Liver (tissue), 9 donors: Measurements from ENCODE around the gene SFXN3. TPM values are rescaled to one million over a fixed set of nuclear protein-coding genes. Genes with fewer than 3 reads are reported as not detected.
A peak's percentile ranks its signal among the peaks of the same experiment; 100 is the strongest.

Experiments used
- DNase-seq: peaks from one replicate; pipeline ENCODE4 v3.0.0-alpha.2; 2017; ENCODE audit warnings: low spot score
- H3K27ac ChIP-seq, 2 donors: one replicate each; pipeline ENCODE4 v1.7.0; 2013; ENCODE audit warnings: inconsistent platforms in 2 of 2, low read length in 2 of 2, control low read depth in 1 of 2, low read depth in 1 of 2, mild to moderate bottlenecking in 1 of 2
- H3K27me3 ChIP-seq, 4 donors: one replicate each; pipeline versions ENCODE4 v1.6.1 to v1.7.0; 2013; ENCODE audit warnings: low read length in 3 of 4, inconsistent platforms in 1 of 4, mild to moderate bottlenecking in 1 of 4, moderate library complexity in 1 of 4; ENCODE audit not compliant: control insufficient read depth in 4 of 4, insufficient read depth in 4 of 4
- H3K36me3 ChIP-seq, 4 donors: one replicate each; pipeline versions ENCODE4 v1.6.1 to v1.7.0; 2013; ENCODE audit warnings: low read length in 3 of 4, mild to moderate bottlenecking in 3 of 4, low read depth in 1 of 4, moderate library complexity in 1 of 4; ENCODE audit not compliant: control insufficient read depth in 4 of 4, insufficient read depth in 3 of 4
- H3K4me1 ChIP-seq, 4 donors: one replicate each; pipeline versions ENCODE4 v1.6.1 to v1.7.0; 2013; ENCODE audit warnings: low read length in 3 of 4, mild to moderate bottlenecking in 3 of 4, moderate library complexity in 1 of 4; ENCODE audit not compliant: control insufficient read depth in 4 of 4, insufficient read depth in 4 of 4
- H3K4me3 ChIP-seq, 3 donors: one replicate each; pipeline versions ENCODE4 v1.6.1 to v1.7.0; 2013; ENCODE audit warnings: low read length in 3 of 3, control low read depth in 1 of 3, low read depth in 1 of 3, mild to moderate bottlenecking in 1 of 3
- H3K9ac ChIP-seq, 2 donors: one replicate each; pipeline ENCODE4 v1.7.0; 2013; ENCODE audit warnings: low read length in 2 of 2, mild to moderate bottlenecking in 2 of 2, moderate library complexity in 2 of 2, control low read depth in 1 of 2, low read depth in 1 of 2
- H3K9me3 ChIP-seq, 4 donors: one replicate each; pipeline versions ENCODE4 v1.6.1 to v1.7.0; 2013; ENCODE audit warnings: low read length in 3 of 4; ENCODE audit not compliant: control insufficient read depth in 4 of 4
- EGR1 ChIP-seq, 2 donors: IDR thresholded peaks; 2 replicates each; pipeline ENCODE4 v1.6.1; 2016 to 2018; ENCODE audit warnings: antibody characterized with exemption in 2 of 2, low read depth in 2 of 2
- FOXA1 ChIP-seq: IDR thresholded peaks from 2 replicates; pipeline ENCODE4 v1.6.1; 2016; ENCODE audit warnings: antibody characterized with exemption
- FOXA2 ChIP-seq: IDR thresholded peaks from 2 replicates; pipeline ENCODE4 v1.6.1; 2016; ENCODE audit warnings: antibody characterized with exemption
- GABPA ChIP-seq, 2 donors: IDR thresholded peaks in 1 of 2; conservative IDR thresholded peaks in 1 of 2; 2 replicates each; pipeline ENCODE4 v1.6.1; 2016; ENCODE audit warnings: antibody characterized with exemption in 2 of 2, mild to moderate bottlenecking in 1 of 2, moderate library complexity in 1 of 2
- HNF4A ChIP-seq, 2 donors: conservative IDR thresholded peaks; 2 replicates each; pipeline ENCODE4 v1.6.1; 2016; ENCODE audit warnings: antibody characterized with exemption in 2 of 2, mild to moderate bottlenecking in 2 of 2
- HNF4G ChIP-seq: IDR thresholded peaks from 2 replicates; pipeline ENCODE4 v1.6.1; 2016; ENCODE audit warnings: antibody characterized with exemption
- JUND ChIP-seq, 2 donors: IDR thresholded peaks; 2 replicates each; pipeline ENCODE4 v1.6.1; 2016; ENCODE audit warnings: antibody characterized with exemption in 2 of 2
- NR2F2 ChIP-seq: IDR thresholded peaks from 2 replicates; pipeline ENCODE4 v1.6.1; 2016; ENCODE audit warnings: antibody characterized with exemption
- RAD21 ChIP-seq, 2 donors: IDR thresholded peaks; 2 replicates each; pipeline ENCODE4 v1.6.1; 2016; ENCODE audit warnings: antibody characterized with exemption in 2 of 2, mild to moderate bottlenecking in 2 of 2
- RXRA ChIP-seq, 2 donors: IDR thresholded peaks; 2 replicates each; pipeline ENCODE4 v1.6.1; 2017 to 2018; ENCODE audit warnings: antibody characterized with exemption in 2 of 2, mild to moderate bottlenecking in 1 of 2
- SP1 ChIP-seq: IDR thresholded peaks from 2 replicates; pipeline ENCODE4 v1.6.1; 2018; ENCODE audit warnings: antibody characterized with exemption, mild to moderate bottlenecking
- TAF1 ChIP-seq: conservative IDR thresholded peaks from 2 replicates; pipeline ENCODE4 v1.6.1; 2016; ENCODE audit warnings: antibody characterized with exemption, mild to moderate bottlenecking
- YY1 ChIP-seq: IDR thresholded peaks from 2 replicates; pipeline ENCODE4 v1.6.1; 2016; ENCODE audit warnings: antibody characterized with exemption, mild to moderate bottlenecking
- WGBS: extraction: QIAGEN DNeasy Blood & Tissue Kit; methylation state at CpG from one replicate; pipeline ENCODE4 v1.1.7; 2013; 5-methylcytosine and 5-hydroxymethylcytosine counted together
- polyA plus RNA-seq, 2 donors: library from polyadenylated mRNA; stranded (reverse) in 1 of 2; unstranded in 1 of 2; fragments of 200-250 nt in 1 of 2; fragments of >200 nt in 1 of 2; fragmentation: Nextera tagmentation in 1 of 2; extraction: Ambion mirVana in 1 of 2; gene quantifications; one replicate each; pipeline versions ENCODE4 v1.2.1 to v1.2.3, GENCODE V29; 2013 to 2015
- total RNA-seq, 2 donors: library from RNA; depleted of rRNA; stranded (reverse); fragments of >200 nt; gene quantifications; one replicate each; pipeline ENCODE4 v1.2.3, GENCODE V29; 2014
- TF ChIP-seq, protein P1 (sequence below): IDR thresholded peaks from 2 replicates; pipeline ENCODE4 v1.6.1; 2016; ENCODE audit warnings: antibody characterized with exemption
- TF ChIP-seq, protein P2 (sequence below): fragments of 150-350 bp; IDR thresholded peaks from 2 replicates; pipeline ENCODE4 v1.5.1; 2017; ENCODE audit warnings: improper control_type of control experiment, low read depth, low read length; ENCODE audit not compliant: missing input control
- donor health status: healthy.
- donor health status: healthy.
- donor health status: healthy.
- donor health status: healthy.
- donor health status: healthy.

The SFXN3 gene
- total and polyA plus RNA-seq, 4 donors, result 1.7 to 11.1 (median 6.3) TPM

DNA sequence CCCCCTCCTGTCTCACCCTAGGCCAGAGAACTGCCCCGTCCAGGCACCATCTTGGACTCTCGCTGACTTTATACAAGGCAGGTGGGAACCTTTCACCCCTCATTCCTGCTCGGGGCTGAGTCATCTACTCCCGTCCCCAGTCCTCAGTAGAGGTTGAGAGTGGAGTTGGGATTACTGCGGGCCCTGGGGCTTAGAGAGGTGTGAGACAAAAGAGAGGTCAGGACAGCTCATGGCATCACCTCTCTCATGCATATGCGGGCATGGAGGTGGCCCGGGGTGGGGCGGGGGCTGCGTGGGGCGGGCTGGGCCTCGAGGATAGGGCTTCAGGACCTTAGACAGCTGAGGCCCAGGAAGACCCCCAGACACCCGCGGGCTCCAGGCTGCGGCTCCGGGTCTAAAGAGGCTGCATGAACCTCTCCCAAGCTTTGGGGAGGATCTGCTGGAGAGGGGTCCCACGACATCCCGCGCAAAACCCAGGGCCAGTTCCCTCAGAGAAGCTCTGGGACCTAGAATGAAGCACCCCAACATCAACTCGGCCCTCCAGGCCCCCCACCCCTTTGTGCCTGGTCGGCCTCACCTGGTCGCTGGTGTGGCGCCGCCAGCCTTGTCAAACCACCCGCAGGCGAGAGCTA is 422 bp upstream of the SFXN3 start (continued):
- TF ChIP-seq YY1 (no peak), RXRA (IDR thresholded peaks at IDR 0.05) (no peak)
- TF ChIP-seq, protein P1, sequence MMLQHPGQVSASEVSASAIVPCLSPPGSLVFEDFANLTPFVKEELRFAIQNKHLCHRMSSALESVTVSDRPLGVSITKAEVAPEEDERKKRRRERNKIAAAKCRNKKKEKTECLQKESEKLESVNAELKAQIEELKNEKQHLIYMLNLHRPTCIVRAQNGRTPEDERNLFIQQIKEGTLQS, result no peak
- TF ChIP-seq, protein P2, sequence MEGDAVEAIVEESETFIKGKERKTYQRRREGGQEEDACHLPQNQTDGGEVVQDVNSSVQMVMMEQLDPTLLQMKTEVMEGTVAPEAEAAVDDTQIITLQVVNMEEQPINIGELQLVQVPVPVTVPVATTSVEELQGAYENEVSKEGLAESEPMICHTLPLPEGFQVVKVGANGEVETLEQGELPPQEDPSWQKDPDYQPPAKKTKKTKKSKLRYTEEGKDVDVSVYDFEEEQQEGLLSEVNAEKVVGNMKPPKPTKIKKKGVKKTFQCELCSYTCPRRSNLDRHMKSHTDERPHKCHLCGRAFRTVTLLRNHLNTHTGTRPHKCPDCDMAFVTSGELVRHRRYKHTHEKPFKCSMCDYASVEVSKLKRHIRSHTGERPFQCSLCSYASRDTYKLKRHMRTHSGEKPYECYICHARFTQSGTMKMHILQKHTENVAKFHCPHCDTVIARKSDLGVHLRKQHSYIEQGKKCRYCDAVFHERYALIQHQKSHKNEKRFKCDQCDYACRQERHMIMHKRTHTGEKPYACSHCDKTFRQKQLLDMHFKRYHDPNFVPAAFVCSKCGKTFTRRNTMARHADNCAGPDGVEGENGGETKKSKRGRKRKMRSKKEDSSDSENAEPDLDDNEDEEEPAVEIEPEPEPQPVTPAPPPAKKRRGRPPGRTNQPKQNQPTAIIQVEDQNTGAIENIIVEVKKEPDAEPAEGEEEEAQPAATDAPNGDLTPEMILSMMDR, result no peak

- H3K27ac ChIP-seq, result peak overlapping the region; percentile 73 to 87
- peak overlapping the region; percentile 60 to 83 (median 67) for H3K4me3 ChIP-seq
- peak; percentile 62 for DNase-seq
- peaks cover 0 to 8% (median 3%) of the 10 kb centered on the region in 4 donors for H3K36me3 ChIP-seq
- TF ChIP-seq SP1 (peak; percentile 7), HNF4A (conservative IDR thresholded peaks at IDR 0.05) (peak in 1 of 2 donors; percentile 28), FOXA2 (no peak), YY1 (peak; percentile 22), FOXA1 (no peak)
- H3K9me3 ChIP-seq, result no peaks in the 10 kb centered on the region
- WGBS, result 5% methylated on average over 47 of the region's 47 CpGs
- no peaks in the 10 kb centered on the region for H3K27me3 ChIP-seq
- H3K4me1 ChIP-seq, result peaks cover 4 to 24% (median 18%) of the 10 kb centered on the region in 4 donors
- peak overlapping the region; percentile 55 to 60 for H3K9ac ChIP-seq
These were observed 982 bp downstream of the SFXN3 start for GRCh38 chr10:101031796-101032636.

DNA sequence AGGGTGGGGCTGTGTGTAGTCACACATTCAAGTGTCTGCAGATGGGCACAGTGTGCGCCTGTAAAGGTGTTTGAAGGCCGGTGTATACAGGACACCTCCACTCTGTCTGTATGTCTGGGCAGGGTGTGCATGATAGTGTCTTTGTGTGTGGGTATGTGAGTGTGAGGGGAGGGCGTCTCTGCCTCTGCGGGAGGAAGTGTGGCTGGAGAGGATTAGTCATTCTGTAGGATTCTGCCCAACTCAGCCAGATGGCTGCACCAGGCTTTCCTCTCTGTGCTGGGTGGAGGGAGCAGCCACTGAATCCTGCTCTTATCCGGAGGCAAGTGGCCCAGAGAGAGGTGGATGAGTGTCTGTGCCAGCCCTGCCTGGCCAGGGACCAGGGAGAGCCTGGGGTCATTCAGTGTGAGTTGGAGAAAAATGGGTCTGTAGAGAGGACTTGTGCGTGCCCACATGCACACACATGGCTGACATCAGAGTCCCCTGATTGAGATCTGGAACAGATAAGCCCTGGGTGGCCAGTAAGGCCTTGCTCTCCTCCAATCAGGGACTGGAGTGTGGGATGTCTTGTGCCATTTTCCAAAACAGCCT is 1.7 kb downstream of the SFXN3 start:
- Histone ChIP-seq H3K36me3 (peaks cover 0 to 16% (median 5%) of the 10 kb centered on the region in 4 donors), H3K9ac (peak overlapping the region; percentile 28 to 55), H3K27me3 (no peaks in the 10 kb centered on the region), H3K9me3 (no peaks in the 10 kb centered on the region), H3K4me3 (peak overlapping the region; percentile 60 to 83 (median 67)), H3K4me1 (peaks cover 4 to 24% (median 18%) of the 10 kb centered on the region in 4 donors), H3K27ac (peak overlapping the region; percentile 73 to 87)
- DNase-seq, result no peak
- TF ChIP-seq HNF4G (no peak), JUND (IDR thresholded peaks at IDR 0.05) (peak; percentile 32 to 64), RAD21 (IDR thresholded peaks at IDR 0.05) (no peak)
- 42% methylated on average over 6 of the region's 6 CpGs for WGBS

GRCh38 chr10:101033276-101033675 is 2.2 kb downstream of the SFXN3 start:
- Histone ChIP-seq H3K27me3 (no peaks in the 10 kb centered on the region), H3K9ac (no peak overlapping the region), H3K36me3 (peaks cover 0 to 19% (median 5%) of the 10 kb centered on the region in 4 donors), H3K4me1 (peaks cover 4 to 24% (median 18%) of the 10 kb centered on the region in 4 donors), H3K27ac (no peak overlapping the region), H3K9me3 (no peaks in the 10 kb centered on the region), H3K4me3 (no peak overlapping the region)
- no peak for DNase-seq
- 86% methylated on average over 3 of the region's 3 CpGs for WGBS
- TF ChIP-seq NR2F2 (no peak), TAF1 (no peak), GABPA (IDR thresholded peaks at IDR 0.05 in 1 of 2, conservative IDR thresholded peaks at IDR 0.05 in 1 of 2) (no peak), RXRA (IDR thresholded peaks at IDR 0.05) (no peak), JUND (IDR thresholded peaks at IDR 0.05) (no peak), HNF4A (conservative IDR thresholded peaks at IDR 0.05) (no peak), YY1 (no peak), EGR1 (IDR thresholded peaks at IDR 0.05; ENCODE audit: low read depth in 2 of 2) (no peak), RAD21 (IDR thresholded peaks at IDR 0.05) (no peak)
- TF ChIP-seq, protein P2, result no peak
